H1 (cell line): Measurements from ENCODE around the gene DBNDD1. TPM values are rescaled to one million over a fixed set of nuclear protein-coding genes. Genes with fewer than 3 reads are reported as not detected.

Experiments used
- CTCF ChIA-PET: fragments of 300-600 bp; sonication (Branson Sonifier 250); formaldehyde crosslinking; loops from one replicate; lab custom pipeline; 2021; ENCODE audit not compliant: partially characterized antibody; lab: Charles Lee
- POLR2A ChIA-PET: fragments of 300-600 bp; sonication (Branson Sonifier 250); formaldehyde crosslinking; loops from one replicate; lab custom pipeline; 2021; ENCODE audit warnings: inconsistent platforms; ENCODE audit not compliant: partially characterized antibody; lab: Charles Lee
- DNase-seq, 2 experiments: peaks; one replicate each; pipeline versions ENCODE4 v3.0.0 to v3.0.0-alpha.2; 2010 to 2022; ENCODE audit warnings: low spot score in 2 of 2, low read depth in 1 of 2, mixed read lengths in 1 of 2
- FAIRE-seq: peaks from 2 replicates; lab custom pipeline; 2011; peaks lifted over from hg19 to GRCh38; lab: Jason Lieb, UNC
- H2AFZ ChIP-seq: 2 replicates; pipeline ENCODE4 v1.8.1; 2012; ENCODE audit warnings: low read length, inconsistent platforms
- H2AK5ac ChIP-seq: 2 replicates; pipeline ENCODE4 v1.6.1; 2013; ENCODE audit warnings: low read depth, low read length
- H2BK120ac ChIP-seq: replicated peaks from 2 replicates; pipeline ENCODE3; 2013; ENCODE audit warnings: low read depth, low read length, inconsistent platforms
- H2BK12ac ChIP-seq: 2 replicates; pipeline ENCODE4 v1.6.1; 2013; ENCODE audit warnings: low read depth, low read length
- H2BK15ac ChIP-seq: 2 replicates; pipeline ENCODE4 v1.6.1; 2013; ENCODE audit warnings: low read length
- H2BK20ac ChIP-seq: 2 replicates; pipeline ENCODE4 v1.6.1; 2013; ENCODE audit warnings: low read length
- H2BK5ac ChIP-seq: 2 replicates; pipeline ENCODE4 v1.6.1; 2013; ENCODE audit warnings: low read depth, low read length
- H3K14ac ChIP-seq: 2 replicates; pipeline ENCODE4 v1.6.1; 2013; ENCODE audit warnings: inconsistent platforms; ENCODE audit not compliant: insufficient read length
- H3K18ac ChIP-seq: 2 replicates; pipeline ENCODE4 v1.6.1; 2013; ENCODE audit warnings: low read length; ENCODE audit errors: extremely low read depth
- H3K23ac ChIP-seq: 2 replicates; pipeline ENCODE4 v1.6.1; 2013; ENCODE audit warnings: inconsistent platforms; ENCODE audit not compliant: insufficient read length
- H3K23me2 ChIP-seq: 2 replicates; pipeline ENCODE4 v1.6.1; 2013; ENCODE audit warnings: low read depth, low read length
- H3K27ac ChIP-seq: 2 replicates; pipeline ENCODE4 v1.6.1; 2011; ENCODE audit warnings: low read depth, low read length, inconsistent platforms
- H3K27me3 ChIP-seq, 4 experiments: replicated peaks in 1 of 4; 1 replicate in 1 of 4; 2 replicates in 3 of 4; pipeline versions ENCODE4 v1.6.1 to v1.8.1; 2011 to 2013; ENCODE audit warnings: low read length in 3 of 4, mild to moderate bottlenecking in 3 of 4, inconsistent platforms in 2 of 4, mixed read lengths in 2 of 4, moderate library complexity in 1 of 4; ENCODE audit not compliant: control insufficient read depth in 3 of 4, insufficient read depth in 3 of 4; ENCODE audit errors: extremely low read depth in 1 of 4
- H3K36me3 ChIP-seq, 4 experiments: 2 replicates each; pipeline versions ENCODE4 v1.6.1 to v1.8.1; 2011 to 2013; ENCODE audit warnings: mild to moderate bottlenecking in 4 of 4, low read length in 3 of 4, moderate library complexity in 2 of 4, control low read depth in 1 of 4, inconsistent platforms in 1 of 4; ENCODE audit not compliant: insufficient read depth in 4 of 4, control insufficient read depth in 2 of 4
- H3K4ac ChIP-seq: replicated peaks from 2 replicates; pipeline ENCODE3; 2013; ENCODE audit warnings: low read length, low read depth, mixed read lengths, inconsistent platforms; ENCODE audit not compliant: insufficient read length
- H3K4me1 ChIP-seq, 4 experiments: replicated peaks in 1 of 4; 1 replicate in 1 of 4; 2 replicates in 3 of 4; pipeline versions ENCODE4 v1.6.1 to v1.8.1; 2011 to 2013; ENCODE audit warnings: low read length in 3 of 4, inconsistent platforms in 2 of 4, mixed read lengths in 1 of 4; ENCODE audit not compliant: insufficient read depth in 4 of 4, control insufficient read depth in 3 of 4
- H3K4me2 ChIP-seq, 2 experiments: 2 replicates each; pipeline versions ENCODE4 v1.6.1 to v1.8.1; 2011 to 2013; ENCODE audit warnings: low read depth in 2 of 2, low read length in 2 of 2, control low read depth in 1 of 2, inconsistent platforms in 1 of 2, mild to moderate bottlenecking in 1 of 2; ENCODE audit not compliant: insufficient read depth in 1 of 2
- H3K4me3 ChIP-seq, 4 experiments: fragments of 200-600, 300-600 bp in 1 of 4; sonication (generic), shearing (Covaris generic), sonication (Bioruptor Twin) in 1 of 4; 2 replicates each; pipeline versions ENCODE4 v1.5.1 to v1.8.1; 2011 to 2016; ENCODE audit warnings: low read length in 4 of 4, low read depth in 3 of 4, control low read depth in 2 of 4, inconsistent platforms in 2 of 4, mild to moderate bottlenecking in 2 of 4, mixed read lengths in 1 of 4, moderate library complexity in 1 of 4; ENCODE audit not compliant: insufficient read depth in 2 of 4; ENCODE audit errors: extremely low read depth in 1 of 4
- H3K56ac ChIP-seq: replicated peaks from 2 replicates; pipeline ENCODE3; 2013; ENCODE audit warnings: low read depth, mild to moderate bottlenecking, mixed read lengths, low read length, inconsistent platforms; ENCODE audit not compliant: insufficient read length
- H3K79me1 ChIP-seq: 2 replicates; pipeline ENCODE4 v1.6.1; 2013; ENCODE audit warnings: low read depth, low read length, control low read depth
- H3K79me2 ChIP-seq, 2 experiments: 2 replicates each; pipeline versions ENCODE4 v1.6.1 to v1.8.1; 2012 to 2013; ENCODE audit warnings: low read length in 2 of 2, mild to moderate bottlenecking in 2 of 2, inconsistent platforms in 1 of 2; ENCODE audit not compliant: insufficient read depth in 2 of 2, control insufficient read depth in 1 of 2
- H3K9ac ChIP-seq, 4 experiments: replicated peaks in 1 of 4; 1 replicate in 1 of 4; 2 replicates in 3 of 4; pipeline versions ENCODE4 v1.6.1 to v1.8.1; 2011 to 2013; ENCODE audit warnings: low read depth in 3 of 4, low read length in 3 of 4, control low read depth in 2 of 4, mild to moderate bottlenecking in 2 of 4, moderate library complexity in 2 of 4, inconsistent platforms in 1 of 4; ENCODE audit errors: extremely low read depth in 1 of 4
- H3K9me3 ChIP-seq, 2 experiments: 2 replicates each; pipeline versions ENCODE4 v1.6.1 to v1.8.1; 2012 to 2013; ENCODE audit warnings: mild to moderate bottlenecking in 2 of 2, moderate library complexity in 2 of 2, control low read depth in 1 of 2, inconsistent platforms in 1 of 2, low read depth in 1 of 2, low read length in 1 of 2, mixed read lengths in 1 of 2; ENCODE audit not compliant: insufficient read depth in 2 of 2
- H4K20me1 ChIP-seq, 2 experiments: replicated peaks in 1 of 2; 2 replicates each; pipeline versions ENCODE3 to v1.8.1; 2011 to 2013; ENCODE audit warnings: inconsistent platforms in 2 of 2, low read length in 2 of 2, mild to moderate bottlenecking in 1 of 2; ENCODE audit not compliant: insufficient read depth in 2 of 2, control insufficient read depth in 1 of 2
- H4K5ac ChIP-seq: 2 replicates; pipeline ENCODE4 v1.6.1; 2013; ENCODE audit warnings: low read length, low read depth, mixed read lengths, inconsistent platforms; ENCODE audit not compliant: insufficient read length
- H4K8ac ChIP-seq: 2 replicates; pipeline ENCODE4 v1.8.0; 2013; ENCODE audit warnings: mild to moderate bottlenecking, moderate library complexity, low read length, inconsistent platforms; ENCODE audit not compliant: insufficient read depth; ENCODE audit errors: extremely low read depth
- H4K91ac ChIP-seq: replicated peaks from 2 replicates; pipeline ENCODE3; 2013; ENCODE audit warnings: low read length, mixed read lengths, inconsistent platforms; ENCODE audit not compliant: insufficient read length
- SAP30 ChIP-seq: fragments of 300-600 bp; sonication (generic); IDR thresholded peaks from 2 replicates; pipeline ENCODE4 v1.7.1; 2012; ENCODE audit warnings: low read length, moderate library complexity, mild to moderate bottlenecking, inconsistent platforms; ENCODE audit not compliant: insufficient read depth, insufficient replicate concordance
- SP4 ChIP-seq: IDR thresholded peaks from 2 replicates; pipeline ENCODE4 v1.6.1; 2012; ENCODE audit warnings: low read length, inconsistent platforms
- WGBS, 2 experiments: shearing (Covaris generic) in 1 of 2; methylation state at CpG; one replicate each; pipeline versions ENCODE4 v1.1.6 to v1.1.7; 2013 to 2015; ENCODE audit warnings: low lambda C conversion rate in 2 of 2, mixed read lengths in 2 of 2, inconsistent platforms in 1 of 2, low coverage in 1 of 2, missing lambda C conversion rate in 1 of 2; ENCODE audit not compliant: insufficient replicate concordance in 2 of 2, insufficient coverage in 1 of 2, insufficient read length in 1 of 2; ENCODE audit errors: extremely low coverage in 1 of 2, missing lambda C conversion rate in 1 of 2; 5-methylcytosine and 5-hydroxymethylcytosine counted together
- polyA plus RNA-seq, 7 experiments: library from polyadenylated mRNA; depleted of rRNA in 3 of 7; stranded (reverse) in 5 of 7; unstranded in 2 of 7; fragments of >200 nt in 5 of 7; fragments of 200-250 nt in 2 of 7; gene quantifications; 1 replicate in 5 of 7; 2 replicates in 1 of 7; 4 replicates in 1 of 7; pipeline versions ENCODE4 v1.2.1 to v1.2.3, GENCODE V29; 2011 to 2013; ENCODE audit warnings: missing spikeins in 2 of 7, mixed read lengths in 2 of 7
- total RNA-seq: library from RNA; stranded (reverse); fragmentation: NEBNext Ultra II Directional; extraction: Animal tissue kit (Norgen Biotek cat#: 25700); gene quantifications from 2 replicates; pipeline ENCODE4 v1.2.1, GENCODE V29; 2021

DBNDD1 gene
- total and polyA plus RNA-seq, 2 of the 8 experiments (the other 6 are each of a cell fraction or from before 2014, with no cell fraction given) = 69.9 to 92.6 TPM

DNA sequence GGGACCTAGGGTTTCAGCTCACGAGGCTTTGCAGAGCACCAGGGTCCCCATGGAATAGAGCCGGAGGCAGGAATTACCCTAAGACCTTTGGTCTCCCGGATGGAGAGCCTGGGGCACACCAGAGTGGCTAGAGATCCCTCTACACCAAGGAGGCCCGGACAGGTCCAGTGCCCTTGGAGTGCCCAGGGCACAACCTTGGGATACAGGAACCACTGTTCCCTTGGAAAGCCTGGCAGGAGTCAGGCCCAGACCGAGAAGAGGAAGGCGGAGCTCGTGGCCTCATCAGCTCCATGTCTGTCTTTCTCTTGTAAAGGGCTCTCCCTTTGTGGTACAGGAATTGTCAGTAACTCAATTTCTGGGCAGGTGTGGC lies 3.8 kb upstream of the DBNDD1 start:
- Histone ChIP-seq H2BK12ac (no peak overlapping the region), H2BK15ac (0 out of 2 replicates have a peak overlapping the region, but pooled peaks have one; percentile 29), H4K91ac (no peak overlapping the region), H4K8ac (no peak overlapping the region), H3K23ac (no peak overlapping the region), H2BK120ac (no peak overlapping the region), H3K4me1 (peaks cover 8 to 12% (median 8%) of the 10 kb centered on the region in 4 experiments; a peak in 6 of 7 replicates), H3K9ac (peak overlapping the region in 1 of 4 experiments; percentile 11; a peak in 2 of 7 replicates), H3K9me3 (no peaks in the 10 kb centered on the region), H3K56ac (no peak overlapping the region), H3K4me2 (peak overlapping the region; percentile 56 to 82), H4K5ac (no peak overlapping the region), H2AFZ (no peak overlapping the region), H3K27me3 (no peaks in the 10 kb centered on the region; a peak in 1 of 7 replicates), H3K18ac (no peak overlapping the region), H2BK5ac (no peak overlapping the region), H3K27ac (no peak overlapping the region), H3K79me1 (no peaks in the 10 kb centered on the region; the same call in 1 of the 2 replicates), H4K20me1 (peaks cover 0 to 3% of the 10 kb centered on the region in 2 experiments), H3K36me3 (no peaks in the 10 kb centered on the region), H3K14ac (no peak overlapping the region), H2BK20ac (no peak overlapping the region), H3K23me2 (peaks cover 9% of the 10 kb centered on the region; the same call in 1 of the 2 replicates), H3K4me3 (peak overlapping the region; percentile 23 to 55 (median 32); a peak in 6 of 8 replicates), H3K4ac (no peak overlapping the region), H3K79me2 (peaks cover 0 to under 1% of the 10 kb centered on the region in 2 experiments; a peak in 1 of 4 replicates), H2AK5ac (no peak overlapping the region)
- ChIA-PET CTCF (interaction anchor here (0.8 to 1.7 kb wide), 2 partner anchors 23 to 51 kb away, joined by 3 to 4 read pairs; no protein-coding TSS in a partner anchor), POLR2A (interaction anchor here (0.6 to 12.1 kb wide), 8 partner anchors 10 to 82 kb away, joined by 3 to 81 read pairs (median 3); no protein-coding TSS in a partner anchor)
- DNase-seq = no peak
- 82% methylated on average over 7 of the region's 7 CpGs; no CpG with 5 or more reads in 1 of the 2 experiments for WGBS, 2 experiments
- no peak for FAIRE-seq
- TF ChIP-seq SAP30 = no peak
- no peak for TF ChIP-seq SP4
